ENCODE data around the gene CCR7.
A peak's percentile ranks its signal among the peaks of the same experiment; 100 is the strongest.

The CCR7 gene

GRCh38 chr17:40564883-40565768 lies at the start of gene CCR7:
CCR7 (minus strand) TSS chr17:40565472; CDS start chr17:40565409, 63 bp downstream.
- DNase-seq, result peak; percentile 91

- DNase-seq, result no peak
Observed at GRCh38 chr17:40614431-40615067, 49.3 kb upstream of the CCR7 start.

- no peak for DNase-seq
Observed at GRCh38 chr17:40613467-40614154, 48.3 kb upstream of the CCR7 start.

- no peak for DNase-seq
Observed at GRCh38 chr17:40612599-40613244, 47.5 kb upstream of the CCR7 start.

GRCh38 chr17:40611840-40612474 lies 46.7 kb upstream of the CCR7 start:
- DNase-seq, result no peak

- DNase-seq, result no peak
Observed at GRCh38 chr17:40610359-40610758, 45.1 kb upstream of the CCR7 start.

- DNase-seq, result no peak
Observed at GRCh38 chr17:40608061-40608581, 42.8 kb upstream of the CCR7 start.

- DNase-seq, result no peak
Observed at GRCh38 chr17:40607641-40608040, 42.4 kb upstream of the CCR7 start.

- DNase-seq, result no peak
Observed at GRCh38 chr17:40606548-40607353, 41.5 kb upstream of the CCR7 start.

GRCh38 chr17:40605306-40605705 lies 40.0 kb upstream of the CCR7 start:
- peak; percentile 80 for DNase-seq

- no peak for DNase-seq
Observed at GRCh38 chr17:40604327-40605080, 39.2 kb upstream of the CCR7 start.

GRCh38 chr17:40602445-40603443 lies 37.5 kb upstream of the CCR7 start:
- DNase-seq, result peak; percentile 84

- DNase-seq, result no peak
Observed at GRCh38 chr17:40600486-40601046, 35.3 kb upstream of the CCR7 start.

- no peak for DNase-seq
Observed at GRCh38 chr17:40599468-40599763, 34.1 kb upstream of the CCR7 start.

- DNase-seq, result peak; percentile 84
Observed at GRCh38 chr17:40598619-40599467, 33.6 kb upstream of the CCR7 start.

- DNase-seq, result no peak
Observed at GRCh38 chr17:40598301-40598618, 33.0 kb upstream of the CCR7 start.

GRCh38 chr17:40597556-40598300 lies 32.5 kb upstream of the CCR7 start:
- DNase-seq, result no peak

- no peak for DNase-seq
Observed at GRCh38 chr17:40597156-40597555, 31.9 kb upstream of the CCR7 start.

Measured in activated CD8-positive, alpha-beta memory T cell treated with anti-CD3 and anti-CD28 coated beads, Interleukin-2, amount 50 U/mL, for 48 hours (primary cell).